ENCODE results near the gene MALAT1. TPM values are rescaled to one million over a fixed set of nuclear protein-coding genes. Genes with fewer than 3 reads are reported as not detected.
A peak's percentile ranks its signal among the peaks of the same experiment; 100 is the strongest.
"Not testable (repeated sequence)": the region's sequence is repeated elsewhere in the genome, so short reads cannot be mapped to it uniquely, and the experiment has no call there.

MALAT1 gene
- total RNA-seq, 1 donor from 2014 or later, result 5,323 TPM

DNA sequence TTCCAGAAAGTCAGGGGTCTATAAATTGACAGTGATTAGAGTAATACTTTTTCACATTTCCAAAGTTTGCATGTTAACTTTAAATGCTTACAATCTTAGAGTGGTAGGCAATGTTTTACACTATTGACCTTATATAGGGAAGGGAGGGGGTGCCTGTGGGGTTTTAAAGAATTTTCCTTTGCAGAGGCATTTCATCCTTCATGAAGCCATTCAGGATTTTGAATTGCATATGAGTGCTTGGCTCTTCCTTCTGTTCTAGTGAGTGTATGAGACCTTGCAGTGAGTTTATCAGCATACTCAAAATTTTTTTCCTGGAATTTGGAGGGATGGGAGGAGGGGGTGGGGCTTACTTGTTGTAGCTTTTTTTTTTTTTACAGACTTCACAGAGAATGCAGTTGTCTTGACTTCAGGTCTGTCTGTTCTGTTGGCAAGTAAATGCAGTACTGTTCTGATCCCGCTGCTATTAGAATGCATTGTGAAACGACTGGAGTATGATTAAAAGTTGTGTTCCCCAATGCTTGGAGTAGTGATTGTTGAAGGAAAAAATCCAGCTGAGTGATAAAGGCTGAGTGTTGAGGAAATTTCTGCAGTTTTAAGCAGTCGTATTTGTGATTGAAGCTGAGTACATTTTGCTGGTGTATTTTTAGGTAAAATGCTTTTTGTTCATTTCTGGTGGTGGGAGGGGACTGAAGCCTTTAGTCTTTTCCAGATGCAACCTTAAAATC, 5.3 kb downstream of the MALAT1 start:
- intact Hi-C loops (cut with micrococcal nuclease), result no loop called here
- Mint-ChIP-seq H3K27me3 (ENCODE audit: insufficient read depth) (no peaks in the 10 kb centered on the region), H3K4me3 (no peak overlapping the region), H3K36me3 (ENCODE audit: low read depth) (peaks cover 30% of the 10 kb centered on the region), H3K9me3 (no peaks in the 10 kb centered on the region), H3K27ac (peak overlapping the region; percentile 82), H3K4me1 (ENCODE audit: low read depth) (peaks cover 50% of the 10 kb centered on the region)
- DNase-seq (ENCODE audit: low spot score), result no peak

DNA sequence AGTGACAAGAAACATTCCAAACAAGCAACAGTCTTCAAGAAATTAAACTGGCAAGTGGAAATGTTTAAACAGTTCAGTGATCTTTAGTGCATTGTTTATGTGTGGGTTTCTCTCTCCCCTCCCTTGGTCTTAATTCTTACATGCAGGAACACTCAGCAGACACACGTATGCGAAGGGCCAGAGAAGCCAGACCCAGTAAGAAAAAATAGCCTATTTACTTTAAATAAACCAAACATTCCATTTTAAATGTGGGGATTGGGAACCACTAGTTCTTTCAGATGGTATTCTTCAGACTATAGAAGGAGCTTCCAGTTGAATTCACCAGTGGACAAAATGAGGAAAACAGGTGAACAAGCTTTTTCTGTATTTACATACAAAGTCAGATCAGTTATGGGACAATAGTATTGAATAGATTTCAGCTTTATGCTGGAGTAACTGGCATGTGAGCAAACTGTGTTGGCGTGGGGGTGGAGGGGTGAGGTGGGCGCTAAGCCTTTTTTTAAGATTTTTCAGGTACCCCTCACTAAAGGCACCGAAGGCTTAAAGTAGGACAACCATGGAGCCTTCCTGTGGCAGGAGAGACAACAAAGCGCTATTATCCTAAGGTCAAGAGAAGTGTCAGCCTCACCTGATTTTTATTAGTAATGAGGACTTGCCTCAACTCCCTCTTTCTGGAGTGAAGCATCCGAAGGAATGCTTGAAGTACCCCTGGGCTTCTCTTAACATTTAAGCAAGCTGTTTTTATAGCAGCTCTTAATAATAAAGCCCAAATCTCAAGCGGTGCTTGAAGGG, 6.0 kb downstream of the MALAT1 start:
- Mint-ChIP-seq H3K4me1 (ENCODE audit: low read depth) (peaks cover 50% of the 10 kb centered on the region), H3K9me3 (no peaks in the 10 kb centered on the region), H3K27ac (peak overlapping the region; percentile 82), H3K4me3 (no peak overlapping the region), H3K36me3 (ENCODE audit: low read depth) (peaks cover 30% of the 10 kb centered on the region), H3K27me3 (ENCODE audit: insufficient read depth) (no peaks in the 10 kb centered on the region)
- intact Hi-C loops (cut with micrococcal nuclease), result loop anchor here (5.0 kb wide), 1 partner anchor 243 kb away; the partner anchor contains the start of gene POLA2
- no peak for DNase-seq (ENCODE audit: low spot score)

DNA sequence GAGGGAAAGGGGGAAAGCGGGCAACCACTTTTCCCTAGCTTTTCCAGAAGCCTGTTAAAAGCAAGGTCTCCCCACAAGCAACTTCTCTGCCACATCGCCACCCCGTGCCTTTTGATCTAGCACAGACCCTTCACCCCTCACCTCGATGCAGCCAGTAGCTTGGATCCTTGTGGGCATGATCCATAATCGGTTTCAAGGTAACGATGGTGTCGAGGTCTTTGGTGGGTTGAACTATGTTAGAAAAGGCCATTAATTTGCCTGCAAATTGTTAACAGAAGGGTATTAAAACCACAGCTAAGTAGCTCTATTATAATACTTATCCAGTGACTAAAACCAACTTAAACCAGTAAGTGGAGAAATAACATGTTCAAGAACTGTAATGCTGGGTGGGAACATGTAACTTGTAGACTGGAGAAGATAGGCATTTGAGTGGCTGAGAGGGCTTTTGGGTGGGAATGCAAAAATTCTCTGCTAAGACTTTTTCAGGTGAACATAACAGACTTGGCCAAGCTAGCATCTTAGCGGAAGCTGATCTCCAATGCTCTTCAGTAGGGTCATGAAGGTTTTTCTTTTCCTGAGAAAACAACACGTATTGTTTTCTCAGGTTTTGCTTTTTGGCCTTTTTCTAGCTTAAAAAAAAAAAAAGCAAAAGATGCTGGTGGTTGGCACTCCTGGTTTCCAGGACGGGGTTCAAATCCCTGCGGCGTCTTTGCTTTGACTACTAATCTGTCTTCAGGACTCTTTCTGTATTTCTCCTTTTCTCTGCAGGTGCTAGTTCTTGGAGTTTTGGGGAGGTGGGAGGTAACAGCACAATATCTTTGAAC, 6.8 kb downstream of the MALAT1 start:
- DNase-seq (ENCODE audit: low spot score), result no peak
- intact Hi-C loops (cut with micrococcal nuclease), result loop anchor here (5.0 kb wide), 1 partner anchor 243 kb away; the partner anchor contains the start of gene POLA2
- no peak overlapping the region for H3K4me3 Mint-ChIP-seq
- peak overlapping the region; percentile 72 for H3K27ac Mint-ChIP-seq
- peaks cover 30% of the 10 kb centered on the region for H3K36me3 Mint-ChIP-seq (ENCODE audit: low read depth)
- H3K9me3 Mint-ChIP-seq, result no peaks in the 10 kb centered on the region
- peaks cover 53% of the 10 kb centered on the region for H3K4me1 Mint-ChIP-seq (ENCODE audit: low read depth)
- no peaks in the 10 kb centered on the region for H3K27me3 Mint-ChIP-seq (ENCODE audit: insufficient read depth)

DNA sequence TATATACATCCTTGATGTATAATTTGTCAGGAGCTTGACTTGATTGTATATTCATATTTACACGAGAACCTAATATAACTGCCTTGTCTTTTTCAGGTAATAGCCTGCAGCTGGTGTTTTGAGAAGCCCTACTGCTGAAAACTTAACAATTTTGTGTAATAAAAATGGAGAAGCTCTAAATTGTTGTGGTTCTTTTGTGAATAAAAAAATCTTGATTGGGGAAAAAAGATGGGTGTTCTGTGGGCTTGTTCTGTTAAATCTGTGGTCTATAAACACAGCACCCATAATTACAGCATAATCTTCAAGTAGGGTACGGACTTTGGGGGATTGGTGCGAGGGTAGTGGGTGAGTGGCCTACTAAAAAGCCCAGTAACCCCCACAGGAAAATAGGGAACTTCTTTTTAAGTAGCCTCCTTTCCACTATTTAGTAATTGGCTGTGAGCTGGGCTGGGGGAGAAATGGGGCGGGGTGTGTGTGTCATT, 7.5 kb downstream of the MALAT1 start:
- DNase-seq (ENCODE audit: low spot score), result no peak
- Mint-ChIP-seq H3K36me3 (ENCODE audit: low read depth) (peaks cover 30% of the 10 kb centered on the region), H3K9me3 (no peaks in the 10 kb centered on the region), H3K4me1 (ENCODE audit: low read depth) (peaks cover 56% of the 10 kb centered on the region), H3K27me3 (ENCODE audit: insufficient read depth) (no peaks in the 10 kb centered on the region), H3K4me3 (no peak overlapping the region), H3K27ac (peak overlapping the region; percentile 72)
- intact Hi-C loops (cut with micrococcal nuclease), result loop anchor here (5.0 kb wide), 1 partner anchor 244 kb away; the partner anchor contains the start of gene POLA2

DNA sequence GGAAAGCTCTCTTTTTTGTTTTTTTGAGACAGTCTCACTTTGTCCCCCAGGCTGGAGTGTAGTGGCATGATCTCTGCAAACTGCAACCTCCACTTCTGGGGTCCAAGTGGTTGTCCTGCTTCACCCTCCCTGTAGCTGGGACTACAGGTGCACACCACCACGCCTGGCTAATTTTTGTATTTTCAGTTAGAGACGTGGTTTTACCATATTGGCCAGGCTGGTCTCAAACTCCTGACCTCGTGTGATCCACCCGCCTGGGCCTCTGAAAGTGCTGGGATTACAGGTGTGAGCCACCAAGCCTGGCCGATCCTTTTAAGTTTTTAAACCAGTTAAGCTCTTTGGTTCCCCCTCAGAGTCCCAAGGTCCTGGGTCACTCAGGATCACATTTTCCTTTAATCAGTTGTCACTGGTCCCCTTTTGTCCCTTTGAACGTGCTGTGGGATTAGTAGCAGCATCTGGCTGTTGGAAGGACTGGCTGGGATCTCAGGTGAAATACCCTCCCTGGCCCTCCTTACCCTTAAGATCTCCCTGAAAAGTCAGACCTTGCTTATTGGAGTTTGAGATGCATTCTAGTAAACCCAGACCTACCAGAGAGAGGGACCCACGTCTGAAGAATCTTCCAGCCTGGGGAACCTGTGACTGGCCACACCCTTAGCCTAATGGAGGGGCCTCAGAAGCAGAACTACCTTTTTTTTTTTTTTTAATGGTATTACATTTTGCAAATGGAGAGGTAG, 8.1 kb downstream of the MALAT1 start:
- Mint-ChIP-seq H3K9me3 (no peaks in the 10 kb centered on the region), H3K36me3 (ENCODE audit: low read depth) (peaks cover 30% of the 10 kb centered on the region), H3K4me3 (no peak overlapping the region), H3K4me1 (ENCODE audit: low read depth) (peaks cover 56% of the 10 kb centered on the region), H3K27ac (peak overlapping the region; percentile 72), H3K27me3 (ENCODE audit: insufficient read depth) (no peaks in the 10 kb centered on the region)
- peak; percentile 31 for DNase-seq (ENCODE audit: low spot score)
- intact Hi-C loops (cut with micrococcal nuclease), result loop anchor here (5.0 kb wide), 1 partner anchor 245 kb away; the partner anchor contains the start of gene POLA2

DNA sequence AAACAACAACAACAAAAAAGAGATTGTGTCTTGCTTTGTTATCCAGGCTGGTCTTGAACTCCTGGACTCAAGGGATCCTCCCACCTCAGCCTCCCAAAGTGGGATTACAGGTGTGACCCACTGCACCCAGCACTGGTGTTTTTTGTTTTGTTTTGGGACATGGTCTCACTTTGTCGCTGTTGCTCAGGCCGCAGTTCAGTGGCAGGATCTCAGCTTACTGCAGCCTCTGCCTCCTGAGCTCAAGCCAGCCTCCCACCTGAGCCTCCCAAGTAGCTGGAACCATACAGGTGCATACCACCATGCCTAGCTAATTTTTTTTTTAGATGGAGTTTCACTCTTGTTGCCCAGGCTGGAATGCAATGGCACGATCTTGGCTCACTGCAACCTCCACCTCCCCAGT, 13.5 kb downstream of the MALAT1 start:
- peaks cover 22% of the 10 kb centered on the region for H3K4me1 Mint-ChIP-seq (ENCODE audit: low read depth)
- not testable (repeated sequence) for H3K4me3 Mint-ChIP-seq; H3K27me3 Mint-ChIP-seq (ENCODE audit: insufficient read depth); H3K9me3 Mint-ChIP-seq; H3K36me3 Mint-ChIP-seq (ENCODE audit: low read depth); H3K27ac Mint-ChIP-seq; DNase-seq (ENCODE audit: low spot score)
- intact Hi-C loops (cut with micrococcal nuclease), result loop anchor here (10.0 kb wide), 1 partner anchor 288 kb away; no protein-coding TSS in a partner anchor

DNA sequence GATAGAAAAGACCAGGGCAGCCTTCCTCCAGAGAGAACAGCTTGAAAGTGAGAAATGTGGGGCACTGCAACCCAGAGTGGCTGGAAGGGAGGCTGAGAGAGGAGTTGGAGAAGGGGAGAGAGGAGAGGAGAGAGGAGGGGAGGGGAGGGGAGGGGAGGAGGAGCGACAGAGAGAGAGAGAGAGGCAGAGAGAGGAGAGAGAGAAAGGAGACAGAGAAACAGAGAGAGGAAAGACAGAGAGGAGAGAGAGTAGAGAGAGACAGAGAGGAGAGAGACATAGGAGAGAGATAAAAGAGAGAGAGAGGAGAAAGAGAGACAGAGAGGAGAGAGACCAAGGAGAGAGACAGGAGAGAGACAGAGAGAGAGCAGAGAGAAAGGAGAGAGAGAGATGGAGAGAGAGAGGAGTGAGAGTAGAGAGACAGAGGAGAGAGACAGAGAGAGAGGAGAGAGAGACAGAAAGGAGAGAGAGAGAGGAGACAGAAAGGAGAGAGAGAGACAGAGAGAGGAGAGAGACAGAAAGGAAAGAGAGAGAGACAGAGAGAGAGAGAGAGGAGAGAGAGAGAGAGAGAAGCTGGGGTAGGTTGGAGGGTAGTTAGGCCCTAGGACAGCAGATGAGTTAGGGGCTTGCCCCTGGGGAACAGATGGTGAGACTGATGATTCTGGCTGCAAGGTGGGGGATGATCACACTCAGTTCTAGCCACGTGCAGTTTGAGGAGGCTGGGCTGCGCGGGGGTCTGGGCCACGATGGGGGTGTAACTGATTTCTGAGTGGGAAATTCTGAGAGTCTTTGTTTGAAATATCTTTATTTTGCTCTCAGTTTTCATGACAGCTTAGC, 17.5 kb downstream of the MALAT1 start:
- no peak for DNase-seq (ENCODE audit: low spot score)
- intact Hi-C loops (cut with micrococcal nuclease), result loop anchor here (10.0 kb wide), 1 partner anchor 292 kb away; no protein-coding TSS in a partner anchor
- Mint-ChIP-seq H3K27me3 (ENCODE audit: insufficient read depth) (no peaks in the 10 kb centered on the region), H3K4me1 (ENCODE audit: low read depth) (peaks cover 10% of the 10 kb centered on the region), H3K36me3 (ENCODE audit: low read depth) (no peaks in the 10 kb centered on the region), H3K4me3 (no peak overlapping the region), H3K9me3 (no peaks in the 10 kb centered on the region), H3K27ac (peak overlapping the region; percentile 4)

DNA sequence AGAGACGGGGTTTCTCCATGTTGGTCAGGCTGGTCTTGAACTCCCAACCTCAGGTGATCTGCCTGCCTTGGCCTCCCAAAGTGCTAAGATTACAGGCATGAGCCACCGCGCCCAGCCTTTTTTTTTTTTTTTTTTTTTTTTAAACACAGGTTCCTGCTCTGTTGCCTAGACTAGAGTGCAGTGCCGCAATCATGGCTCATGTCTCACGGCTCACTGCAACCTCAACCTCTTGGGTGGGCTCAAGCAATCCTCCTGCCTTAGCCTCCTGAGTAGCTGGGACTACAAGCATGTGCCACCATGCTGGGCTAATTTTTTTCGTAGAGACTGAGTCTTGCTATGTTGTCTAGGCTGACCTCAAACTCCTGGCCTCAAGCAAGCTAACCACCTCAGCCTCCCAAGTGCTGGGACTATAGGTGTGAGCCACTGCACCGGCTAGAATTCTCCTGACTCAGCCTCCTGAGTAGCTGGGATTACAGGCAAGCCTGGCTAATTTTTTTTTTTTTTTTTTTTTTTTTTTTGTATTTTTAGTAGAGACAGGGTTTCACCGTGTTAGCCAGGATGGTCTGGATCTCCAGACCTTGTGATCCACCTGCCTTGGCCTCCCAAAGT, 20.2 kb downstream of the MALAT1 start:
- peaks cover 37% of the 10 kb centered on the region for H3K4me1 Mint-ChIP-seq (ENCODE audit: low read depth)
- intact Hi-C loops (cut with micrococcal nuclease), result loop anchor here (10.0 kb wide), 1 partner anchor 294 kb away; no protein-coding TSS in a partner anchor

DNA sequence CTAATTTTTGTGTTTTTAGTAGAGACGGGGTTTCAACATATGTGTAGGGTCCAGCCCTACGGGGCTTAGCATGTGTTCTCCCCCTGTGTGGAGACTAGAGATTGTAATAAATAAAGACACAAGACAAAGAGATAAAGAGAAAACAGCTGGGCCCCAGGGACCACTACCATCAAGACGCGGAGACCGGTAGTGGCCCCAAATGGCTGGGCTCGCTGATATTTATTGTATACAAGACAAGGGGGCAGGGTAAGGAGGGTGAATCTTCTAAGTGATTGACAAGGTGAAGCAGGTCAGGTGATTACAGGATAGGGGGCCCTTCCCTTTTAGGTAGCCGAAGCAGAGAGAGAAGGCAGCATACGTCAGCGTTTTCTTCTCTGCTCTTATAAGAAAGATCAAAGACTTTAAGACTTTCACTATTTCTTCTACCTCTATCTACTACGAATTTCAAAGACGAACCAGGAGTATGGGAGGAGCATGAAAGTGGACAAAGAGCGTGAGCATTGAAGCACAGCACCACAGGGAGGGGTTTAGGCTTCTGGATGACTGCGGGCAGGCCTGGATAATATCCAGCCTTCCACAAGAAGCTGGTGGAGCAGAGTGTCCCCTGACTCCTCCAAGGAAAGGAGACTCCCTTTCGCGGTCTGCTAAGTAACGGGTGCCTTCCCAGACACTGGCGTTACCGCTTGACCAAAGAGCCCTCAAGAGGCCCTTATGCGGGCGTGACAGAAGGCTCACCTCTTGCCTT, 23.1 kb downstream of the MALAT1 start:
- H3K36me3 Mint-ChIP-seq (ENCODE audit: low read depth); H3K9me3 Mint-ChIP-seq; intact Hi-C loops (cut with micrococcal nuclease); H3K27me3 Mint-ChIP-seq (ENCODE audit: insufficient read depth); DNase-seq (ENCODE audit: low spot score): not testable (repeated sequence)
- peak overlapping the region; percentile 31 for H3K27ac Mint-ChIP-seq
- H3K4me1 Mint-ChIP-seq (ENCODE audit: low read depth), result peaks cover 34% of the 10 kb centered on the region
- peak overlapping the region; percentile 81 for H3K4me3 Mint-ChIP-seq

More for the DNA sequence above, 20.2 kb downstream of the MALAT1 start:
- H3K27ac Mint-ChIP-seq; H3K9me3 Mint-ChIP-seq; H3K27me3 Mint-ChIP-seq (ENCODE audit: insufficient read depth); H3K36me3 Mint-ChIP-seq (ENCODE audit: low read depth); H3K4me3 Mint-ChIP-seq; DNase-seq (ENCODE audit: low spot score): not testable (repeated sequence)

DNA sequence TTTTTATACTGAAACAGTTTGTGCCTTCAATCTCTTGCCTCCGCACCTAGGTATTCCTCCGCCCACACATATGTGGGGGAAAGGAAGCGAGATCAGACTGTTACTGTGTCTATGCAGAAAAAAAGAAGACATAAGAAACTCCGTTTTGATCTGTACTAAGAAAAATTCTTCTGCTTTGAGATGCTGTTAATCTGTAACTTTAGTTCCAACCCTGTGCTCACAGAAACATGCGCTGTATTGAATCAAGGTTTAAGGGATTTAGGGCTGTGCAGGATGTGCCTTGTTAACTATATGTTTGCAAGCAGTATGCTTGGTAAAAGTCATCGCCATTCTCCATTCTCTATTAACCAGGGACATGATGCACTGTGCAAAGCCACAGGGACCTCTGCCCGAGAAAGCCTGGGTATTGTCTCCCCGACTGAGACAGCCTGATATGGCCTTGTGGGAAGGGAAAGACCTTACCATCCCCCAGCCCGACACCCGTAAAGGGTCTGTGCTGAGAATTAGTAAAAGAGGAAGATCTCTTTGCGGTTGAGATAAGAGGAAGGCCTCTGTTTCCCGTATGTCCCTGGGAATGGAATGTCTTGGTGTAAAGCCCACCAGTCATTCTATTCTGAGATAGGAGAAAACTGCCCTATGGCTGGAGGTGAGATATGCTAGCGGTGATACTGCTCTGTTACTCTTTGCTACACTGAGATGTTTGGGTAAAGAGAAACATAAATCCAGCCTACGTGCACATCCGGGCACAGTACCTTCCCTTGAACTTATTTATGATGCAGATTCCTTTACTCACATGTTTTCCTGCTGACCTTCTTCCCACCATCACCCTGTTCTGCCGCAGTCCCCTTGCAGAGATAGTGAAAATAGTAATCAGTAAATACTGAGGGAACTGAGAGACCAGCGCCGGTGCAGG, 24.1 kb downstream of the MALAT1 start:
- H3K4me1 Mint-ChIP-seq (ENCODE audit: low read depth), result peaks cover 37% of the 10 kb centered on the region
- intact Hi-C loops (cut with micrococcal nuclease), result loop anchor here (1.0 kb wide), 2 partner anchors 13 to 169 kb away; partner anchors contain the start of gene TIGD3
- H3K27me3 Mint-ChIP-seq (ENCODE audit: insufficient read depth); DNase-seq (ENCODE audit: low spot score); H3K9me3 Mint-ChIP-seq; H3K36me3 Mint-ChIP-seq (ENCODE audit: low read depth): not testable (repeated sequence)
- H3K27ac Mint-ChIP-seq, result peak overlapping the region; percentile 82
- H3K4me3 Mint-ChIP-seq, result peak overlapping the region; percentile 81
